Activated CD8-positive, alpha-beta memory T cell treated with anti-CD3 and anti-CD28 coated beads for 48 hours (primary cell): ENCODE data around the gene GTF2F2.

Experiments used
- DNase-seq, 3 experiments: peaks; one replicate each; pipeline ENCODE4 v3.0.0-alpha.2; 2020; ENCODE audit warnings: low read depth in 2 of 3, low spot score in 2 of 3

Gene GTF2F2

GRCh38 chr13:45119991-45120864 is at the start of gene GTF2F2:
Gene GTF2F2, plus strand, starts transcription at chr13:45120510. Its CDS starts 146 bp downstream, at chr13:45120656.
- peak; percentile 58 to 78 (median 77) for DNase-seq

GRCh38 chr13:45073809-45074208 is 46.5 kb upstream of the GTF2F2 start:
- DNase-seq: no peak

GRCh38 chr13:45074721-45075120 is 45.6 kb upstream of the GTF2F2 start:
- DNase-seq: no peak

DNA sequence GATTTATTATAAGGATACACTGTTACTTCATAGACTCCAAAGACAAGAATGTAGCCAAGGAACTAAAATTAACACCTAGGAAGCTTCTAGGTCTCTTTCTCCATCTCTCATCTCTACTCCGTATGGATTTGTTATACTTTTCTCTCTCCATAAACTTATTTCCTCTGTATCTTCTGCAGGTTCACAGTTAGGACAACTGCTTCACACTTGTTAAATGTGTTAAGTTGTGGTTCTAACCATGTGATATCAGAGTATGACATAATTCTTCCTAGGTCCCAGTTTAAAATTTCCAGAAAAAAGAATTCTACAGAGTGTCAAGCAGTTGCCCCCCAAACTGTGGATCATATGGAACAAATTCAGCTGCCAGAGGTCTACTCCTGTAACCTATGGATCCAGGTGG is 42.3 kb upstream of the GTF2F2 start:
- no peak for DNase-seq

GRCh38 chr13:45082964-45083363 is 37.3 kb upstream of the GTF2F2 start:
- DNase-seq: no peak

- DNase-seq: no peak
These were observed 35.8 kb upstream of the GTF2F2 start for GRCh38 chr13:45084515-45084914.

DNA sequence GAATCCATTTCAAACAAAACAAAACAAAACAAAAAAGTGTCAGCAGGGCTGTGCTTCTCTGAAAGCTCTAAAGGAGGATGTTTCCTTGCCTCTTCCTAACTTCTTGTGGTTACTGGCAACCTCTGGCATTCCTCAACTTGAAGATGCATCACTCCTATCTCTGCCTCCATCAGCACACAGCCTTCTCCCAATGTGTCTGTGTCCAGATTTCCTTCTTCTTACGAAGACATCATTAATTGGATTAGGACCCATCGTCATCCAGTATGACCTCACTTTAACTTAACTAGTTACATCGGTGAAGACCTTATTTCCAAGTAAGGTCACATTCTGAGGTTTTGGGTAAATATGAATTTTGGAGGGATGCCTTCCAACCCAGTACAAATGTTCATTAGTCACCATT is 33.8 kb upstream of the GTF2F2 start:
- DNase-seq: no peak

GRCh38 chr13:45092663-45093062 is 27.6 kb upstream of the GTF2F2 start:
- no peak for DNase-seq

- DNase-seq: no peak
These were observed 19.6 kb upstream of the GTF2F2 start for GRCh38 chr13:45100573-45101262.

DNA sequence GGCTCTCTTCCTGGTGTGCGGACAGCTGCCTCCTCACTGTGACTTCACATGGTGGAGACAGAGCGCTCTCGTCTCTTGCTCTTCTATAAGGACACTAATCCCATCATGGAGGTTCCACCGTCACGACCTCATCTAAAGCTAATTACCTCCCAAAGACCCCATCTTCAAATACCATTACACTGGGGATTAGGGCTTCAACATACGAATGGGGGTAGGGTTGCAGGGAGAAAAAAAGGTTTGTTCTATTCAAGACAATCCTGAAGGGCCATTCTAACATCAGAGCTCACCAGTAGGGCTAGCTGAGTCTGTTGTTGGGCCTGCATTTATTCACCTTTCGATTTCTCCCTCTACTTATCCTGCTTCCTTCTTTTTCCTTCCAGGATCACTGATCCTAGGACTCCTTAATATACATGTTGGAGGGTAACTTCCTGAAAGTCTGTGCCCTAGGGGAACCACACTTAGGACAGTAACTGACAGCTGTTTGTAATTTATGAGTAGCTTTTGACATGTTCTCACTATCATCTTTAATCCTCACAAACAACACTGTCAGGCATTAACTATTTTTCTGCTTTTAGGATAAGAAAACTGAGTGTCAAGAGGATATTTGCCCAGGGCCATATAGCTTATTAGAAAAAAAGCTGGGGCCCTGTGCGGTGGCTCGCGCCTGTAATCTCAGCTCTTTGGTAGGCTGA is 18.8 kb upstream of the GTF2F2 start:
- no peak for DNase-seq

- DNase-seq: no peak
These were observed 18.2 kb upstream of the GTF2F2 start for GRCh38 chr13:45102136-45102507.

- DNase-seq: no peak
These were observed 16.9 kb upstream of the GTF2F2 start for GRCh38 chr13:45103449-45103848.

- DNase-seq: no peak
These were observed 16.0 kb upstream of the GTF2F2 start for GRCh38 chr13:45104261-45104660.

GRCh38 chr13:45105895-45106294 is 14.4 kb upstream of the GTF2F2 start:
- no peak for DNase-seq

GRCh38 chr13:45107539-45107938 is 12.8 kb upstream of the GTF2F2 start:
- DNase-seq: no peak

GRCh38 chr13:45108716-45109101 is 11.6 kb upstream of the GTF2F2 start:
- no peak for DNase-seq

DNA sequence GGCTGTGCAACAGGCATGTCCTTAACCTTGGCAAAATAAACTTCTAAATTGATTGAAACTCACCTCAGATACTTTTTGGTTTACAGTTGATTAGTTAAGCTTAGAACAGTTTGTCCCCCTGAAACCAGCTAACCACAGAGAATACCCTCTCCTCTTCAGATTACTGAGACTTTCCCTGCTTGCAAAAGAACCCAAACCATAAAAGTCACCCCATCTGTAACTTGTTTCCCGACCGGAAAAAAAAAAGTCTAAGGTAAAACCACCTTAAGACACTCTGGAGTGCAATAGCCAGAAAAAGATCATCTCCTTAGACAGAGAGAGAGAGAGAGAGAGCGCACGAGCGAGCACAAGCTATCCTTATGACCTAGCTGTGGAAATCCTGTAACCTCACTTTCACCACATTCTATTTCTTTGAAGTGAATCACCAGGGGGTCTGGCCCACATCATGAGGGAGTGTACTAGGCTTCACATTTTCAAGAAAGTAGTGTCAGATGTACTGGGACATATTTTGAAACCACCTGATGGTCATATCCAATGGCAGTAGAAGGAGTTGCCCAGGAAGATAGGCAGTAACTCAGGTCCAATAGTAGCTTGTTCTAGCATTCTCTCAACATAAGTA is 11.1 kb upstream of the GTF2F2 start:
- no peak for DNase-seq

- DNase-seq: no peak
These were observed 6.8 kb upstream of the GTF2F2 start for GRCh38 chr13:45113233-45114224.

DNA sequence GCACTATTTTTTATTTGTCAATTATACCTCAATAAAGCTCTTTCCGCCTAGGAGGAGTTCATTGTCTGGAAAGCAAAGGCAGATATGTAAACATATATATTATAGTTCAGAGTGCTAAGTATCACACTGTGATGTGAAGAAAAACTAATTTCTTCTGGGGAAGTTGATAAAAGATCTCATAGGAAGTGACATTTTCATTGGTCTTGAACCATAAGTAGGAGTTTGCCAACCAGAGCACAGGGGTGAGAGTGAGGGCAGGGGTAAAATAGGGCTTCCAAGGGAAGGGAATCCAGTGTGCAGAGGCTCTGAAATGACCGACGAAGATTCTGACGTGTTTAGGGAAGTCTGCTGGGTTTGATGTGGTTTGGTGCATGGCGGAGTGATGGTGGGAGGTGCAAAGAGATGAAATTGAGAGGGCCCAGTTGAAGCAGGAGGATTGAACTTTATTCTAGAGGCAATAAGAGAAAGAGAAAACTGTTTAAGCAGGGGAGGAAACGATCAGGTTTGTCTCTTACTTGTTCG is 780 bp upstream of the GTF2F2 start:
- DNase-seq: peak in 2 of 3 experiments; percentile 11 to 15
